Keratinocyte (primary cell): ENCODE measurements around the gene MAP1LC3B2.

Experiments
- CTCF ChIP-seq, 3 experiments: IDR thresholded peaks in 1 of 3; conservative IDR thresholded peaks in 1 of 3; optimal IDR thresholded peaks in 1 of 3; 2 replicates in 2 of 3; 3 replicates in 1 of 3; pipeline versions ENCODE3 to v1.5.1; 2011; ENCODE audit warnings: low read length in 3 of 3, mild to moderate bottlenecking in 3 of 3, moderate library complexity in 2 of 3, control low read depth in 1 of 3, inconsistent platforms in 1 of 3; ENCODE audit not compliant: insufficient read depth in 2 of 3; ENCODE audit errors: extremely low read depth in 1 of 3
- EZH2 ChIP-seq: IDR thresholded peaks from one replicate; pipeline ENCODE4 v1.6.1; 2012; ENCODE audit warnings: inconsistent platforms, mild to moderate bottlenecking, low read length, moderate library complexity

- TF ChIP-seq CTCF (optimal IDR thresholded peaks at IDR 0.05 in 1 of 3, IDR thresholded peaks at IDR 0.05 in 1 of 3, conservative IDR thresholded peaks at IDR 0.05 in 1 of 3; ENCODE audit: extremely low read depth in 1 of 3, insufficient read depth in 2 of 3, low read length in 3 of 3), result no peak
- TF ChIP-seq EZH2, result no peak
Observed at GRCh38 chr12:116544656-116545055, 14.5 kb upstream of the MAP1LC3B2 start.
